T-cell (primary cell): ENCODE data around the gene SBK3. TPM values are rescaled to one million over a fixed set of nuclear protein-coding genes. Genes with fewer than 3 reads are reported as not detected.
A peak's percentile ranks its signal among the peaks of the same experiment; 100 is the strongest.

Experiments
- ATAC-seq, 4 experiments: fragments of 200-7000 bp in 3 of 4; fragments of 150-1000 bp in 1 of 4; cut with Tn5 transposase; replicated peaks in 1 of 4; 1 replicate in 3 of 4; 2 replicates in 1 of 4; pipeline ENCODE4 v1.10.0; 2021; ENCODE audit warnings: moderate library complexity in 3 of 4, mild to moderate bottlenecking in 2 of 4, moderate number of reproducible peaks in 1 of 4
- CTCF ChIA-PET, 2 donors: fragments of 300-600 bp; sonication (Branson Sonifier 250); formaldehyde crosslinking; loops; one replicate each; lab custom pipeline; 2022; ENCODE audit warnings: antibody characterized with exemption in 2 of 2; lab: Charles Lee
- POLR2A ChIA-PET, 2 donors: fragments of 300-600 bp; sonication (Branson Sonifier 250); formaldehyde crosslinking; loops; one replicate each; lab custom pipeline; 2022; ENCODE audit warnings: antibody characterized with exemption in 2 of 2; lab: Charles Lee
- DNase-seq, 35 experiments: peaks; one replicate each; pipeline versions ENCODE4 v3.0.0 to v3.0.0-alpha.2; 2013 to 2023
- H3K27ac ChIP-seq: one replicate; pipeline ENCODE4 v1.5.1; 2013; ENCODE audit warnings: low read length
- H3K27me3 ChIP-seq, 2 experiments: replicated peaks in 1 of 2; 1 replicate in 1 of 2; 2 replicates in 1 of 2; pipeline versions ENCODE4 v1.6.1 to v1.7.0; 2013; ENCODE audit warnings: low read length in 1 of 2, mixed read lengths in 1 of 2; ENCODE audit not compliant: control insufficient read depth in 2 of 2, insufficient read depth in 2 of 2; ENCODE audit errors: extremely low read depth in 1 of 2
- H3K36me3 ChIP-seq, 2 donors: 1 replicate in 1 of 2; 2 replicates in 1 of 2; pipeline versions ENCODE4 v1.6.1 to v1.7.0; 2013; ENCODE audit warnings: low read length in 1 of 2; ENCODE audit not compliant: control insufficient read depth in 2 of 2, insufficient read depth in 1 of 2; ENCODE audit errors: extremely low read depth in 1 of 2
- H3K4me1 ChIP-seq, 2 experiments: 1 replicate in 1 of 2; 2 replicates in 1 of 2; pipeline versions ENCODE4 v1.6.1 to v1.7.0; 2013; ENCODE audit warnings: low read length in 2 of 2, mixed read lengths in 1 of 2; ENCODE audit not compliant: insufficient read depth in 2 of 2, control insufficient read depth in 1 of 2; ENCODE audit errors: extremely low read depth in 1 of 2
- H3K4me3 ChIP-seq, 2 donors: 1 replicate in 1 of 2; 2 replicates in 1 of 2; pipeline versions ENCODE4 v1.5.1 to v1.7.0; 2013; ENCODE audit warnings: mild to moderate bottlenecking in 2 of 2, low read length in 1 of 2, moderate library complexity in 1 of 2; ENCODE audit not compliant: control insufficient read depth in 1 of 2; ENCODE audit errors: extremely low read depth in 1 of 2
- H3K9me3 ChIP-seq: 2 replicates; pipeline ENCODE4 v1.7.0; 2013
- H3K27ac Mint-ChIP-seq, 2 donors: one replicate each; pipeline ENCODE4 v1.8.0; 2020 to 2021; ENCODE audit warnings: mild to moderate bottlenecking in 2 of 2, mixed read lengths in 2 of 2
- H3K27me3 Mint-ChIP-seq, 2 donors: one replicate each; pipeline ENCODE4 v1.8.0; 2021 to 2022; ENCODE audit warnings: mixed read lengths in 2 of 2
- H3K36me3 Mint-ChIP-seq: one replicate; pipeline ENCODE4 v1.8.0; 2021; ENCODE audit warnings: mixed read lengths
- H3K4me1 Mint-ChIP-seq, 3 donors: one replicate each; pipeline ENCODE4 v1.8.0; 2020 to 2022; ENCODE audit warnings: mixed read lengths in 3 of 3, mild to moderate bottlenecking in 1 of 3
- H3K4me3 Mint-ChIP-seq, 3 donors: one replicate each; pipeline ENCODE4 v1.8.0; 2020 to 2022; ENCODE audit warnings: mild to moderate bottlenecking in 3 of 3, mixed read lengths in 3 of 3, moderate library complexity in 3 of 3
- H3K9me3 Mint-ChIP-seq, 3 donors: one replicate each; pipeline ENCODE4 v1.8.0; 2020 to 2022; ENCODE audit warnings: mixed read lengths in 3 of 3
- WGBS: methylation state at CpG from one replicate; pipeline ENCODE4 v1.1.5; 2013; ENCODE audit warnings: missing lambda C conversion rate; ENCODE audit not compliant: insufficient coverage; 5-methylcytosine and 5-hydroxymethylcytosine counted together
- total RNA-seq, 35 experiments: library from RNA in 6 of 35; stranded (reverse) in 6 of 35; fragments of 120-200 nt in 1 of 35; gene quantifications; one replicate each; pipeline versions ENCODE4 v1.2.1 to v1.2.4 and lab custom pipeline; 2013 to 2026

The SBK3 gene
- total RNA-seq, 5 donors from 2014 or later (not counting 1 experiment from before 2014, with no cell fraction given): not detected

GRCh38 chr19:55526216-55527196, 18.8 kb downstream of the SBK3 start:
- Histone ChIP-seq H3K4me1 (no peaks in the 10 kb centered on the region), H3K36me3 (no peaks in the 10 kb centered on the region), H3K4me3 (no peak overlapping the region), H3K27ac (no peak overlapping the region), H3K9me3 (no peaks in the 10 kb centered on the region), H3K27me3 (peaks cover 0 to 20% of the 10 kb centered on the region in 2 experiments)
- H3K27ac Mint-ChIP-seq: no peak overlapping the region
- peaks cover 5 to 7% of the 10 kb centered on the region in 2 donors for H3K27me3 Mint-ChIP-seq
- H3K36me3 Mint-ChIP-seq: no peaks in the 10 kb centered on the region
- DNase-seq: peak in 5 of 35 experiments; percentile 11 to 52 (median 42)
- no peak overlapping the region for H3K4me3 Mint-ChIP-seq
- no peaks in the 10 kb centered on the region for H3K9me3 Mint-ChIP-seq
- 58% methylated on average over 25 of the region's 35 CpGs for WGBS
- ATAC-seq: peak in 1 of 4 experiments; percentile 84
- ChIA-PET POLR2A (no interaction called here), CTCF (interaction anchor here in 1 of 2 donors (0.6 kb wide), 1 partner anchor 9 kb away, joined by 6 read pairs; no protein-coding TSS in a partner anchor)
- no peaks in the 10 kb centered on the region for H3K4me1 Mint-ChIP-seq

- Histone ChIP-seq H3K27ac (no peak overlapping the region), H3K4me3 (no peak overlapping the region), H3K4me1 (no peaks in the 10 kb centered on the region), H3K27me3 (peaks cover 0 to 17% of the 10 kb centered on the region in 2 experiments), H3K9me3 (no peaks in the 10 kb centered on the region), H3K36me3 (no peaks in the 10 kb centered on the region)
- no peaks in the 10 kb centered on the region for H3K9me3 Mint-ChIP-seq
- no peak overlapping the region for H3K27ac Mint-ChIP-seq
- no peak for ATAC-seq
- H3K4me1 Mint-ChIP-seq: no peaks in the 10 kb centered on the region
- POLR2A ChIA-PET: interaction anchor here in 1 of 2 donors (0.5 kb wide), 1 partner anchor 99 kb away, joined by 6 read pairs; the partner anchor contains the start of gene ZNF784
- H3K36me3 Mint-ChIP-seq: no peaks in the 10 kb centered on the region
- CTCF ChIA-PET: interaction anchor here in 1 of 2 donors (0.6 kb wide), 1 partner anchor 10 kb away, joined by 6 read pairs; no protein-coding TSS in a partner anchor
- H3K4me3 Mint-ChIP-seq: no peak overlapping the region
- peaks cover 5 to 7% of the 10 kb centered on the region in 2 donors for H3K27me3 Mint-ChIP-seq
- 85% methylated on average over 23 of the region's 29 CpGs for WGBS
- no peak for DNase-seq
Measured at GRCh38 chr19:55525289-55526101, 19.8 kb downstream of the SBK3 start.

GRCh38 chr19:55520691-55521292, 24.6 kb downstream of the SBK3 start:
- ChIA-PET CTCF (no interaction called here), POLR2A (no interaction called here)
- Mint-ChIP-seq H3K27ac (no peak overlapping the region), H3K36me3 (no peaks in the 10 kb centered on the region), H3K9me3 (no peaks in the 10 kb centered on the region), H3K4me3 (no peak overlapping the region), H3K4me1 (peaks cover 0 to 4% (median 4%) of the 10 kb centered on the region in 3 donors), H3K27me3 (peaks cover 5 to 7% of the 10 kb centered on the region in 2 donors)
- Histone ChIP-seq H3K27me3 (peaks cover 0 to 28% of the 10 kb centered on the region in 2 experiments), H3K36me3 (no peaks in the 10 kb centered on the region), H3K4me1 (peaks cover 0 to 12% of the 10 kb centered on the region in 2 experiments), H3K27ac (no peak overlapping the region), H3K9me3 (no peaks in the 10 kb centered on the region), H3K4me3 (no peak overlapping the region)
- no peak for ATAC-seq
- no peak for DNase-seq
- 69% methylated on average over 8 of the region's 14 CpGs for WGBS

GRCh38 chr19:55519451-55520311, 25.7 kb downstream of the SBK3 start:
- Histone ChIP-seq H3K4me1 (peaks cover 0 to 12% of the 10 kb centered on the region in 2 experiments), H3K4me3 (no peak overlapping the region), H3K27ac (no peak overlapping the region), H3K9me3 (no peaks in the 10 kb centered on the region), H3K36me3 (no peaks in the 10 kb centered on the region), H3K27me3 (peaks cover 0 to 25% of the 10 kb centered on the region in 2 experiments)
- POLR2A ChIA-PET: no interaction called here
- peaks cover 0 to 4% (median 4%) of the 10 kb centered on the region in 3 donors for H3K4me1 Mint-ChIP-seq
- H3K4me3 Mint-ChIP-seq: no peak overlapping the region
- WGBS: 78% methylated on average over 8 of the region's 10 CpGs
- H3K27ac Mint-ChIP-seq: no peak overlapping the region
- H3K27me3 Mint-ChIP-seq: peaks cover 3 to 5% of the 10 kb centered on the region in 2 donors
- ATAC-seq (no peak), DNase-seq (no peak)
- no peaks in the 10 kb centered on the region for H3K36me3 Mint-ChIP-seq
- H3K9me3 Mint-ChIP-seq: no peaks in the 10 kb centered on the region
- CTCF ChIA-PET: no interaction called here

- ATAC-seq (peak; percentile 99 to 100 (median 100)), DNase-seq (peak; percentile 72 to 94 (median 83))
- H3K4me3 Mint-ChIP-seq: peak overlapping the region; percentile 68 to 70 (median 69)
- H3K36me3 Mint-ChIP-seq: no peaks in the 10 kb centered on the region
- H3K27ac Mint-ChIP-seq: peak overlapping the region in 1 of 2 donors; percentile 68
- H3K27me3 Mint-ChIP-seq: peaks cover 6 to 13% of the 10 kb centered on the region in 2 donors
- peaks cover 0 to 12% of the 10 kb centered on the region in 2 experiments for H3K4me1 ChIP-seq
- CTCF ChIA-PET: interaction anchor here (0.6 to 2.1 kb wide), 3 partner anchors 12 to 115 kb away, joined by 3 to 11 read pairs (median 4); partner anchors contain the start of gene ZNF628 (in 1 of the 2)
- H3K4me3 ChIP-seq: peak overlapping the region; percentile 4 to 37
- POLR2A ChIA-PET: interaction anchor here in 1 of 2 donors (0.6 kb wide), 1 partner anchor 459 kb away, joined by 5 read pairs; no protein-coding TSS in a partner anchor
- H3K9me3 Mint-ChIP-seq: no peaks in the 10 kb centered on the region
- no peaks in the 10 kb centered on the region for H3K9me3 ChIP-seq
- no peaks in the 10 kb centered on the region for H3K36me3 ChIP-seq
- 9% methylated on average over 57 of the region's 61 CpGs for WGBS
- peak overlapping the region; percentile 65 for H3K27ac ChIP-seq
- peaks cover 0 to 34% of the 10 kb centered on the region in 2 experiments for H3K27me3 ChIP-seq
- peaks cover 0 to 4% (median 4%) of the 10 kb centered on the region in 3 donors for H3K4me1 Mint-ChIP-seq
Measured at GRCh38 chr19:55516878-55517620, 28.3 kb downstream of the SBK3 start.
